ENCODE results near the gene CTDSP2.

CTDSP2 gene

GRCh38 chr12:57813111-57813970 is 33.2 kb downstream of the CTDSP2 start:
- DNase-seq, result no peak

DNA sequence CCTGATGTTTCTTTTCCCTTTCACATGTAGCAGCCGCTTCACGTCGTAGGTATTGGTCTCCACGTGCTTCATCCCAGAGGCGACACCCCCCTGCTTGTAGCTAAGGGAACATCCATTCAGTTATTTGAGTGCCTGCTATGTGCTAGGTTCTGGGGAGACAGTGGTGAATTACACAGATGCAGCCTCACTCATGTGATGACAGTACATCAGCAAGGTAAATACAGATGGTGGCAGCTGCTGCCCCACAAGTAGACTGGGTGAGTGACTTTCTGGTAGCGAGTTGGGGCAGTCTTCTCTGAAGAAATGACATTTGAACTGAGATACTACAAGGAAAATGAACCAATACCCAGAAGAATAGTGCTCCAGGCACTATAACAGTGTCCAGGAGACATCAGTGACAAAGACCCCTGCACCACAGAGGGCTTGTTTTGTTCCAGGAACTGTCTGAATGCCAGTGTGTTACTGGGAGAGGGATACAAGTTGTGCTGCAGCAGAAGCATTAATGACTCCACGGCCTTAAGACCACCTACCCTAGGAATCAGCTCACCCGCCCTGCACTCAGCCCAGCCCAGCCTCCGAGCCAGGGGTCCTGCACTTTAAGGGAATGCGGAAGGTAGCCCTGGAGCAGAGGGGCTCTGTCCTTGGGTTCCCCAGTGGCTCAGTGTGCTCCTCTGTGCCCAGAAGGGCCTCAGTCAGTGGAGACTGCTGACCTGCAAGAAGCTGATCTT is 35.3 kb downstream of the CTDSP2 start:
- DNase-seq, result no peak

DNA sequence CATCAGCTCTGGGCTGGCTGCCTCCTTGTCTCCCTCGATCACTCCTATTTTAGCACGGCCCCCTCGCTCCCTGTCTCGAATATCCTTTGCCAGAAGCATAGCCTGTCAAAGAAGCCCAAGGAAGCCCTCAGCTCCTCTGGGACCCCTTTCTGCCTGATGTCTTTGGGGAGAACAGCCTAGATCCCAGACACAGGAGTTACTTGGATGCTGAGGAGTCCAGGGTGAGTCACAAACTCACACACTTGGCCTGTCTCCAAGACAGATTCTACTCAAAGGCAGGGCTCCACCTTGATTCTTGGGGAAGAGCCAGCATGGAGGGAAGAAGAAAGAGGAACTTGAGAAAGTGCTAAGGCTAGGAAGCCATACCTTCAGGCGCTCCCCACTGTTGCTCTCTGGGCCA is 36.1 kb downstream of the CTDSP2 start:
- no peak for DNase-seq

DNA sequence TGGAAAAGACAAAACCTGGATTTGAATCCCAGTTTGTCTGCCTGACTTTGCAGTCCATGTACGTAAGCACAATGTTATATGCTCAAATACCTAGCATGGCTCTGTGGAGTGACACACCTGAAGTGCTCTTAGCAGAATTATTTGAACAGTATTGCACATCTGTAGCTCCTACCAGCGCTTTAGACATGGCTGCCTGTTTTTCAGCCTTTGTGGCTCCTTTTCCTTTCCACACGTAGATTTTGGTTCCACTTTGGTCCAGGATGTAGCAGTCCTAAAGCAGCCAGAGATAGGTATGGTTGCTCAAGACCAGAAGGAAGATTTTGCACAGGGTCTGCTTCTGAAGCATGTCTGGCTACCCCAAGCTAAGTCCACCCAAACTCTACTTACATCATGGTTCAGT is 37.1 kb downstream of the CTDSP2 start:
- DNase-seq, result no peak

GRCh38 chr12:57808351-57808750 is 38.2 kb downstream of the CTDSP2 start:
- DNase-seq, result no peak

GRCh38 chr12:57807285-57807684 is 39.2 kb downstream of the CTDSP2 start:
- no peak for DNase-seq

- DNase-seq, result no peak
These were observed 39.9 kb downstream of the CTDSP2 start for GRCh38 chr12:57806677-57807076.

DNA sequence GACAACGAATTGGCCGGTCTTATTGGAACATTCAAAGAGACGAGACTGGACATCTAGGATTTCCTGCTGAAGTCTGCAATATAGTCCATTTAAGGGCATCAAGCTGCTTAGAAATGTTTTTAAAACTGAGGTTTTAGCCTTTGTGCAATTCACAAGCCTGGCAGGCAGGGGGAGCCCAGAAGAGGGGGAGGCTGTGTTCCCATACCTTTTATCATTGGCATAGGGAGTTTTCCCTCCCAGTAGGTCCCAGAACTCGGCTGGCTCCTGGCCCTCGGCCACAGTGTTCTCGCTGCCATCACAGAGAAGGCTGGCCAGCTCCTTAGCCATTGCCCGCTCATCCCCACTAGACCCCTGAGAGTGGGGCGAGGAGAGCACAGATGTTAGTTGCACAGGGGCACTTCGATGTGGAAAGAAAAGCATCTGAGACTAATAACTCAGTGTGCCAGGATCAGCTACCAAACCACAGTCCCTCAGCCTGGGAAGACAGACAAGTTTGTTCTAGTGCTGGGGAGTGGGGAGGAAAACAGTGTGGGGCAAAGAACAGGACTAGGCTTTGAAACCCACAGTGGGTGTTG is 43.1 kb downstream of the CTDSP2 start:
- DNase-seq, result peak; percentile 42

DNA sequence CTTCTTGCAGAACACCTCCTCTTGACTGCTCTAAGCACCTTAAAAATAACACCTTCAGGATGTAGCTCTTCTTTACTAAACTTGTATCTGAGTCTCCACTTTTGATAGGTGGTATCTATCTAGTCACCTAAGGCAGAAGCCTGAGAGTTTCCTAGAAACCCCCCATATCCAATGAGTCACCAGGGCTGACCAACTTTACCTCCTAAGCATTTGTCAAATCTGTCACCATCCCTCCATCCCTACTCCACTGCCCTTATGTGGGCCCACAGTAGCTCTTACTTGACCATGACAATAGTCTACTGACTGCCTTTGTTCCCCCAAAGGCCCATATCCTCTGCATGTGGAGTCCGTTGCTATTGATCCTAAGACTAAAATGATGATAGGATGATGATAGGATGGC is 43.9 kb downstream of the CTDSP2 start:
- no peak for DNase-seq

DNA sequence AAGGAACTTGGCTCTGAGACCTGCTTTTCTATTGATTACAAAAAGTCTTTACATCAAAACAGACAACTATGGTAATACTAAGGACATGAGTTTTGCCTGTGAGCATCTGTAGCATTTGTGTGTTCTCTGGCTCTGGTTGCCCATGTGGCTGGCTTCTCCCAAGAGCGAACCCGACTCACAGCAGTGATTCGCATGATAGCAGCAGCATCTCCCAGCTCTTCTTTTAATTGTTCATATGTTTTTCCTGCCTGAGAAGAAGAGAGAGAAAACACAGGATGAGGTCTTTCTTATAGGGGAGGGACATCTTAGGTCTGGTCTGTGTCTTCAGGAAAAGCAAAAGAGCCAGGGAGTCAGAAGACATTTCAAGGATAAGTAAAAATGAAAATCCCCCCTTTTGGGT is 45.6 kb downstream of the CTDSP2 start:
- DNase-seq, result no peak

- DNase-seq, result no peak
These were observed 48.6 kb downstream of the CTDSP2 start for GRCh38 chr12:57797933-57798332.

GRCh38 chr12:57796996-57797395 is 49.5 kb downstream of the CTDSP2 start:
- DNase-seq, result no peak

GRCh38 chr12:57795354-57795753 is 51.2 kb downstream of the CTDSP2 start:
- DNase-seq, result no peak

- no peak for DNase-seq
These were observed 52.6 kb downstream of the CTDSP2 start for GRCh38 chr12:57793920-57794319.

DNA sequence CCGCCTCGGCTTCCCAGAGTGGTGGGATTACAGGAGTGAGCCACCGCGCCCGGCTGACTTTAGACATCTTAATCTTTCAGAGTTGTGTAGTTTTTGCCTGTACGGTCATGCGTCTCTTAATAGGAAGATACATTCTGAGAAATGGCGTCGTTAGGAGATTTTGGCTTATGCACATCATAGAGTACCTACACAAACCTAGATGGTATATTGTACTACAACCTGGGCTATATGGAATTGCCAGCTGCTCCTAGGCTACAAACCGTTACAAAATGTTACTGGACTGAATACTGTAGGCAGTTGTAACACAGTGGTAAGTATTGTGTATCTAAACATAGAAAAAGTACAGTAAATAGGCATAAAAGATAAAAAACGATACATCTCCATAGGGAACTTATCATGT is 62.7 kb downstream of the CTDSP2 start:
- no peak for DNase-seq

GRCh38 chr12:57783466-57783801 is 63.1 kb downstream of the CTDSP2 start:
- DNase-seq, result no peak

DNA sequence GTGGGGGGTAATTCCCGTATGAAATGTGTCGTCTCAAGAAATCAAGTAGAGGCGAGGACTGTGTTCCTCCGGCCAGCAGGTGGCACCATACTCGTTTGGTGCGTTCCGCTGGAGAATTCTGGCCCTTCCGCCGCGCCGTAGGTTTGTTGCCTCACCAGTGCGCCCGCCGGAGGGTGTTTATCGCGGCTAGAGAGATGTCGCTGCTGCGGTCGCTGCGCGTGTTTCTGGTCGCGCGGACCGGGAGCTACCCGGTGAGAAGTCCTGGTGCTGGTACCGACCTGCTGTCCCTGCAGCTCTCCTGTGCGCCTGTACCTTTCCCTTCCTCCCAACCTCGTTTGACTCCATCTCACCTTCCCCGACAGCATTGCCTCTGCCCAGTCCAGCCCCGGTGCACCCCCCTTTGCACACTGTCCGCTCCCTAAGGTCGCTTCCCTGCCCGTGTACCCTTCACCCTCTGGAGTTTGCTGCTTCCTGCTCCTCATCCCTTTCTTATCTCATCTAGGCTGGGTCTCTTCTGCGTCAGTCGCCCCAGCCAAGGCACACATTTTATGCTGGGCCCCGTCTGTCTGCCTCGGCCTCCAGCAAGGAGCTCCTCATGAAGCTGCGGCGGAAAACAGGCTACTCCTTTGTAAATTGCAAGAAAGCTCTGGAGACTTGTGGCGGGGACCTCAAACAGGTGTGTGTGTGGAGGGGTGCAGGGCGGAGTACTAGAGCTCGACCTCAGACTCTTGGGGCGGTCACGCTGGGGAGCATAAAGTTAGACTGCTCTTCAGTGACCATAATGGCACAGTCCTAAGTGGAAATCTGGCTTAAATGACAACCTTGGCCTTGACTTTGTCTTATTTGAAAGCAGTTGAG is 63.7 kb downstream of the CTDSP2 start, which contains the start of gene TSFM:
TSFM (plus strand) TSS at position 180 of the 858 bp plus-strand sequence; CDS start at position 195, 15 bp downstream.
- DNase-seq, result peak; percentile 97

DNA sequence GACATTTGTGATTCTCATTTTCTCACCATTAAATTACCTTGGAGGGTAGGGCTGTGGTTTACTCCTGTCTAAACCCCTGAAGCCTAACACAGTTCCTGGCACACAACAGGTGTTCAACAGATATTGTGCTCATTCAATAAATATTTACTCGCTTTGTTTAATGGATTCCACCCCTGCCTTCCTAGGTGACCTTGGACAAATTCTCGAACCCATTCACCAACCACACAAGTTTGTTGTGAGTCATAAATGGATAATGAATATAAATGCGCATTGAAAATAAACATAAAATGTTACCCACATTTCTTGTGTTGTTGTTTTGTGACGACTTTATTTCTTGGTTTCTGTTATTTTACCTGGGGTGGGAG is 64.3 kb downstream of the CTDSP2 start:
- no peak for DNase-seq

GRCh38 chr12:57781801-57782200 is 64.7 kb downstream of the CTDSP2 start:
- DNase-seq, result no peak

DNA sequence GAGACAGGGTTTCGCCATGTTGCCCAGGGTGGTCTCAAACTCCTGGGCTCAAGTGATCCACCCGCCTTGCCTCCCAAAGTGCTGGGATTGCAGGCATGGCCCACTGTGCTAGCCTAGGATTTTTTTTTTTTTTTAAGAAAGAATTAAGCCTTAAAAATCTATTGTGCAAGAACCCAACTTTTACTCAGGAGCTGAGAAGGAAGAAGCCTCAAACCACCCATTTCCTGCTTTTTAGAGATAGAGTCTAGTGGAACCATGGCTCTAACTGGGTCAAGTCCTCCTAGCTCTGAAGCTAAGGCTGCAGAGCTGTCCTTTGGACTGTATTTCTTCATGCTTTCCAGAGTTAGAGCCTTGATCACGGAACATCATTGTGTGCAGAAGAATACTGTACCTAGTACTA is 65.3 kb downstream of the CTDSP2 start:
- DNase-seq, result peak; percentile 32

- DNase-seq, result no peak
These were observed 66.1 kb downstream of the CTDSP2 start for GRCh38 chr12:57780284-57780897.

- DNase-seq, result no peak
These were observed 66.8 kb downstream of the CTDSP2 start for GRCh38 chr12:57779736-57780135.

GRCh38 chr12:57777911-57778310 is 68.6 kb downstream of the CTDSP2 start:
- DNase-seq, result no peak

Measured in CD4-positive, alpha-beta T cell treated with Interleukin-17A for 1 hour (primary cell).